Measurements from ENCODE around the gene HPDL.
"Not testable (repeated sequence)": the region's sequence is repeated elsewhere in the genome, so short reads cannot be mapped to it uniquely, and the experiment has no call there.

The HPDL gene

DNA sequence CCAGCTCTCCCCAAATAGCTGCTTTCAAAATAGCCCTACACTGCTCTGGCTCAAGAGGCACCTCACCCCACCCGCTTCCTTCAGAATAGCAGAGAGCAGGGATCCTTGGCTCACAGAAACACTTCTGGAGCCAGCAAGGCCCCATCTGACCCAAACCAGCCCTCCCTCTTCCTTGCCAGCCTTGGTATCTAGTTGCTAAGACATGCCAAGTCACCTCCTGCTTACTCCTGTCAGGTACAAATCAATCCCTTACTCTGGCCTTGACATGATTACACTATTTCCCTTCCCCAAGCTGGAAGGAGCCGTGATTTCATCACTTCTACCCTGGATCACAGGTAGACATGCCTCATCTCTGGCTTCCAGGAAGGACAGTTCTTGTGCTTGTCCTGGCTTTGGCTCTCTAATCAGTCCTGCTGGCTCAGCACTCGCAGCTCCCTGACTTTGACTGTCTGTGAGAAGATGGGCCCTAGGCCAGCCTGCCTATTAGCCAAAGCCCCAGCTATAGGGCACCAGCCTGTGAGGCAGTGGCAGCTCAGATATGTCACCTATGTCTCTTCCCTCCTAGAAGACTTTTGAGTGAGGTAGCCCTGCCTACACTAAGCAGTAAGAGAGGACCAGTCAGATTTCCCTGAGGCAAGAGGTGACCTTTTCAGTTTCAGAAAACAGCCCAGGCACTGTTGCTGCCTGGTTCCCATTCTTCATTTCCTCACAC, 22.4 kb downstream of the HPDL start:
- in situ Hi-C loops (cut with MboI; ENCODE audit: low sequenced_read_pairs), result no loop called here

DNA sequence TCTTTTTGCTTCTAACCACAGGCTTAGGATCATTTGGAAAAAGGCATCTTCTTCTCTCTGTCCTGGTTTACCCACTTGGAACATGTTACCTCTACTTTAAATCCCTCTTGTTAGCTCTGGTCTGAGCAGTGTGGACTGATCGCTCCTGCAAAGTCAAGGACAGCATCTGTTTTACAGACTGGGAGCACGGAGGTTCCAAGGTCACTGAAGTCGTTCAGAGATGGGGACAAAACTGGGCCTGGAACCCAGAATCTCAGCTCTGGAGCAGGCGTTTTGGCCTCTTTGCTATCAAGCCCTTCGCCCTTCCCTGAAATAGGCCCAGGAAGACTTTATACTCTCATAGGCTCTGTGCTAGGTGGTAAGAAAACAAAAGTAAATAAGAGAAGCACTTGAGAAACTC, 24.8 kb downstream of the HPDL start:
- in situ Hi-C loops (cut with MboI; ENCODE audit: low sequenced_read_pairs), result no loop called here

DNA sequence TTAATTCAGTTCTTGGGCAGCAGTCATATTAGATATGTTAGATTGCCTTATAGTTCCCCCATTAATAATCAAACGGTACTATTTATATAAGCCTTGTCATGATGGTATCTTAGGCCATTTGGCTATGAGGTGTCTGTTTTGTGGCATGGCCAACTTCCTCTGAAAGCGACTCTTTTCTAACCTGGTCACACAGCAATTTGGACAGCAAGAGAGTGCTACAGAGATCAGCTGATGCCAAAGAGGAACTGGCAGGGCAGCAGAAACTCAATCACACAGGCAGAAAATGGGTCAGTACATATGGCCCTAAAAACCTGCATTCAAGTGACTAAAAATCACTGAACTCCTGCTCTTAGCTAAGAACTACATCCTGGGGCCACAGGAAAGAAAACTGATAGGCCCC, 27.0 kb downstream of the HPDL start:
- in situ Hi-C loops (cut with MboI; ENCODE audit: low sequenced_read_pairs), result no loop called here

DNA sequence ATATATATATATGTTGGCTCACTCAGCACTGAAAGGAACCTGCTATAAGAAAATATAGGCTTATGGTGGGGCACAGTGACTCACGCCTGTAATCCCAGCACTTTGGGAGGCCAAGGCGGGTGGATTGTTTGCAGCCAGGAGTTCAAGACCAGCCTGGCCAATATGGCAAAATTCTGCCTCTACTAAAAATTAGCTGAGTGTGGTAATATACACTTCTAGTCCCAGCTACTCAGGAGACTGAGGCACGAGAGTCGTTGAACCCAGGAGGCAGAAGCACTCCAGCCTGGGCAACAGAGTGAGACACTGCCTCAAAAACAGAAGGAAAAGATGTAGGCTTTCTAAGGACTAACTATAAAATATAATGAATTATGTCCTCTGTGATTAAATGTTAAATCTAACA, 28.1 kb downstream of the HPDL start:
- in situ Hi-C loops (cut with MboI; ENCODE audit: low sequenced_read_pairs), result loop anchor here (5.0 kb wide), 1 partner anchor 142 kb away; no protein-coding TSS in a partner anchor

DNA sequence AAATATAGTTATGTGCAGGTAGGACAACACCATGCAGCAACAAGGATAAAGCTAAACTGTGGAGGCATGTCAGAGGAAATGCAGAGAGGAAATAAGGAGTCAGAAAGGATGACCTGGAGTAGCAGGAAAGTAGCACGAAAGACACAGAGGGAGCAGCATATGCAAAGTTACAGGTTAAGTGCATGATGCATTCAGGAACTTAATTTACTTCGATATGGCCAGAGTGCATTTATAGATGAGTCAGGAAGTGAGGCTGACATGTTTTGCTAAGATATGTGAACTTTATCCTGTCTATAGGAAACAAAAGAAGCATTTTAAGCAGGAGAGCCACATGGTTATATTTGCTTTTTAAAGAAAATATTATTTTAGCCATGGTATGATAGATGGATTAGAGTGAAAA, 29.0 kb downstream of the HPDL start:
- in situ Hi-C loops (cut with MboI; ENCODE audit: low sequenced_read_pairs), result loop anchor here (5.0 kb wide), 1 partner anchor 142 kb away; no protein-coding TSS in a partner anchor

DNA sequence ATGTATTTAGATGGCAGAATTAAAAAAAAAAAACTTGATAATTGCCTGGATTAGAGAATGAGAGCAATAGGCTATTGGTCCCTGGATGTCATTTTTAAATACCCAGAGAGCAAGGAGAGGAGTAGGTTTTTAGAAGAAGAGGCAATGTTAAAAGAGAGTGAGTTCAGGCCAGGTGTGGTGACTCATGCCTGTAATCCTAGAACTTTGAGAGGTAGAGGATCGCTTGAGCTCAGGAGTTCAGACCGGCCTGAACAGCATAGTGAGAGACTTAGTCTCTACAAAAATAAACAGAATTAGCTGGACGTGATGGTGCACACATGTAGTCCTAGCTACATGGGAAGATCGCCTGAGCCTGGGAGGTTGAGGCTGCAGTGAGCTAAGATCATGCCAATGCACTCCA, 29.5 kb downstream of the HPDL start:
- in situ Hi-C loops (cut with MboI; ENCODE audit: low sequenced_read_pairs), result loop anchor here (5.0 kb wide), 1 partner anchor 141 kb away; no protein-coding TSS in a partner anchor

DNA sequence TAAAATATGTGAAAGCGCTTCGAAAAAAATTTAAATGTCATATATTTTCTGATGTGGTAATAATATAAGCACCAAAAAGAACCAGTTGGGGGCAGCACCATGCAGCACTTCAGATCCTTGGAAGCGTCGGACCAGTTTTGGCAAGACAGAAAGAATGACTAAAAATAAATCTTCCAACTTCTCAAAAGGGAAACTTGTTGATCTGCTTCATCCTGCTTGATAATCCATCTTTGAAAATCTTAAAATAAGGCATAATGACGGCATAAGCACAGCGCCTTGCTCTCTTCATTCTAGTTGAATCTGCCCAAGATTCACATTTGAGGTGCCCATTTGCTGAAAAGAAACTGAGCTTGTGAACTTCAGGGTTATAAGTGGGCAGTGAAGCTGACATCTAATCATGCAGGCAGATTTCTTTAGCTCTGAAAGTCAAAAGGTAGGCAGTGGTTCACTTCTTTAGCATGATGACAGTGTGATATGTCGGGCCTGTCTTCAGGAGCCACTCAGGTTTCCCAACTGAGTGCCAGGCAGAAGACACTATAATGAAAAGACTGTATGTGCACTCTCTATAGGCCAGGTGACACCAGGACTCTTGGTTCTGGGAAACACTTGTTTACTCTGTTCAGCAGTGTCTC, 33.3 kb downstream of the HPDL start:
- in situ Hi-C loops (cut with MboI; ENCODE audit: low sequenced_read_pairs), result loop anchor here (5.0 kb wide), 1 partner anchor 137 kb away; no protein-coding TSS in a partner anchor

DNA sequence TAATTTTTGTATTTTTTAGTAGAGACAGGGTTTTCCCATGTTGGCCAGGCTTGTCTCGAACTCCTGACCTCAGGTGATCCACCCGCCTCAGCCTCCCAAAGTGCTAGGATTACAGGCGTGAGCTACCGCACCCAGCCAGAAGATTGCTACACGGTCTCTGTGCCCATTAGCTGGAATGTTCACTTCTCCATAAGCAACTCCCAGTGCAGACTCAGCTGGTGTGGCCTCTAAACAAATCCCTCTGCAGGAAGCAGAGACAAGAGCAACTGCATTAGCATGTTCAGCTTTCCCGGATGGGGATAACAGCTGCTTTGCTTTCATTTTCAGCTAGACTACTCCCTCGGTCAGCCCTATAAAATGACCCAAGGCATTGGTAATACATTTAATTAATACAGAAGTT, 34.3 kb downstream of the HPDL start:
- in situ Hi-C loops (cut with MboI; ENCODE audit: low sequenced_read_pairs), result not testable (repeated sequence)

DNA sequence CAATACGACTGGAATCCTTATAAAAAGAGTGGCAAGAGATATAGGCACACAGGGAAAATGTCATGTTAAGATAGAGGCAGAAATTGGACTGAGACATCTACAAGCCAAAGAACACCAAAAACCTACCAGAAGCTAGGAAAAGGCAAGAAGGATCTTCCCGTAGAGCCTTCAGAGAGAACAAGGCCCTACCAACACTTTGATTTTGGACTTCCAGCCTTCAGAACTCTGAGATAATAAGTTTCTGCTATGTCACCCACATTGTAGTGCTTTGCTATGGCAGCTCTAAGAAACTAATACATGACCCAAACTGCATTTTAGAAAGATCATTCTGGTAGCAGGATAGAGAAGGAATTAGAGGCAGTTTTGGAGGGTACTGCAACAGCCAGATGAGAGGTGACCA, 37.6 kb downstream of the HPDL start:
- in situ Hi-C loops (cut with MboI; ENCODE audit: low sequenced_read_pairs), result no loop called here

DNA sequence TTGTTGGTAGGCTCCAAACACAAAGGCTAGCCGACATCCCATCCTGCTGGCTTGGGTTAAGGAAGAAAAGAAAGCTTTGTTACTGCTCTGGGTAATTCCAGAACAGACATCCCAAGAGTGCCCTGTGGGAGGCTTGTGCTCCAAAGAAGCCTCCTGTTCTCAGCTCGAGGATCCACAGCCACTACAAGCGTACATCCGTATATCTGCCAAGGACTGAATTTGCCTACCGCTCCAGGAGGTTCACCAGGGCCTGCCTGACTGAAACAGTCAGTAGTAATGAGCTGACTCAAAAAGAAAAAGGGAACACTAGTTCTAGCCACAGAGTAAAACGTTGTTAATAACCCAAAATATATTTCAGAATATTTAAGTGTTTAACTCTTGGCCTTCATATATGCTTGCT, 38.4 kb downstream of the HPDL start:
- in situ Hi-C loops (cut with MboI; ENCODE audit: low sequenced_read_pairs), result no loop called here

DNA sequence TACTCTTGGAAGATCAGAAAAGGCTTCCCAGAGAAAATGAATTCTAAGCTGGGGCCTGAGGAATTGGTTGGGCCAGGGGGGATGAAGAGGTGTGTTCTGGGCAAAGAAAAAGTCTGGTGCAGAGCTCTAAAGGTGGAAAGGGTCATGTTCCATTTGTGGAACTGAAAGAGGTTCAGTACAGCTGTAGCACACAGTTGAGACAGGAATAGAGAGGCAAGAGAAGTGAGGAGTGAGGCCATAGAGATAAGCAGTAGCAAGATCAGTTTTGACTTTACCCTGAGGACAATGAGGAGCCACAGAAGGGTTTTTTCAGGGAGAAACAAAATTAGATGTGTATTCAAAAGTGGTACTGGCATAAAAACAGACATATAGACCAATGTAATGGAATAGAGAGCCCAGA, 43.9 kb downstream of the HPDL start:
- in situ Hi-C loops (cut with MboI; ENCODE audit: low sequenced_read_pairs), result no loop called here

DNA sequence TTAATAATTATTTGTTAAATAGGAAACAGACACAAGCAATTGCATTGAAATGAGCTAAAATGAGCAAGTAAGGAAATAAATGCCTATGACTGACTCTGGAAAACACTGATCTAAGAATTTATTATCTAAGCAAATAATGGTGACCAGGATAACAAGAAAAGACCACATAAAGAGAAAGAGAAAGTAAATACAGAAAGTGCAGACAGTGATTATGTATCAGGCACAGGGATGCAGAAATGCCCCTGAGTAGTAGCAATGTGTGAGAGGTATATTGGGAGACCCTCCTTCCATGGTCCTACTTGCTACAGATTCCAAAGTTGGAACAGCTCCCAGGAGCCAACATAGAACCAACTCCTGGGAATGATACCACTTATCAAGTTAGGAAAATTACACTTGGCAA, 46.9 kb downstream of the HPDL start:
- in situ Hi-C loops (cut with MboI; ENCODE audit: low sequenced_read_pairs), result no loop called here

DNA sequence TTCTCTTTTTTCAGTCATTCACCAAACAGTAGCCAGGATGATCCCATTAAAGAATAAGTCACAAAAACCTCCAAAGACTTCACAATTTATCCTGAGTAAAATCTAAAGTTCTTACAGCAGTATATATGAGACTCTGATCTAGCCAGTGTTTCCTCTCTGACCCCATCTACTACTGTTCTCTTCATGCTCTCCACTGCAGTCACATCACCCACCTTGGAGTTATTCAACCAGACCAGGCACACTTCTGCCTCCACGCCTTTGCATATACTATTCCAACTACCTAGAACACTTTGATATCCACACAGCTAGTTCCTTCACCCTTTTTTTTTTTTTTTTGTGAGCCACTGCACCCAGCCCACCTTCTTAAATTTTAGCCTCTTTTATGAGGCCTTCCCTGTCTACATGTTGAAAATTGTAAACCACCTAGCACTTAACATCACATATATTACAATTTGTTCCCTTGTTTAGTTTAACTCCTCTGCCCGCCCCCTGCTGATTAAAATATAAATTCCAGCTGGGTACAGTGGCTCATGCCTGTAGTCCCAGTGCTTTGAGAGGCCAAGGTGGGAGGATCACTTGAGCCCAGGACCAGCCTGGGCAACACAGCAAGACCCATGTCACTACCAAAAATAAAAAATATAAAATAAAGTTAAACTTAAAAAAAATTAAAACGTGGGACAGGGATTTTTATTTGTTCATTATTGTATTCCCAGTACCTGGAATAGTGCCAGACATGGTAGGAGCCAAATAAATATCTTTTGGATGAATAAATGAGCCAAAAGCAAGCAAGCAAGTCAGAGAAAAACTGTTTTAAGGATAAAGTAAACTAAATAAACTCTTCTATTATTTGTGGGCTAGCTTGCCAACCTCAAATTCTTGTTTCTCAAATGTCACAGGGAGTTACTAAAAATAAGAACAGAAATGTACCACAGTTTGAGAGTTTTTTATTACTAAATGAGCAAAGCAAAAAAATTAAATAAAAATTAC, 48.7 kb downstream of the HPDL start:
- in situ Hi-C loops (cut with MboI; ENCODE audit: low sequenced_read_pairs), result no loop called here

DNA sequence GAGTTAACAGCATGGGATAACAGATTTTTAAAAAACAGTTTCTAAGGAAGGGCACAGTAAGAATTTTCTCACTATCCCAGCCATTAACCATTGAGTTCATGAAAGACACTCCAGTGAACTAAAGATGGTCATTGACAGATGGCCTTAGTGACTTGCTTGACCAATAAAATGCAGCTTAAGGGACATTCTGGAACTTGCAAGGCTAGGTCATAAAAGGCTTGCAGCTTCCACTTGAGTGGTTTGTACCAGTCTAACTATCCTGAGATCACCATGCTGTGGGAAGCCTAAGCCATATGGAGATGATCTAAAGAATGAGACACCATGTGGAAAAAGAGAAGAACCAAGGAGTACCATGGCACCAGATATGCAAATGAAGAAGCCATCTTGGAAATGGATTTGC, 51.5 kb downstream of the HPDL start:
- in situ Hi-C loops (cut with MboI; ENCODE audit: low sequenced_read_pairs), result no loop called here
